Brain microvascular endothelial cell (primary cell): Measurements from ENCODE around the gene ATP8A2.
"Not testable (repeated sequence)": the region's sequence is repeated elsewhere in the genome, so short reads cannot be mapped to it uniquely, and the experiment has no call there.

Experiments
- DNase-seq: peaks from one replicate; pipeline ENCODE4 v3.0.0-alpha.2; 2020
- H3K27ac ChIP-seq: fragments of 250-450 bp; sonication (Bioruptor Pico); 2 replicates; pipeline ENCODE4 v1.5.1; 2020; ENCODE audit warnings: mild to moderate bottlenecking, moderate library complexity
- H3K27me3 ChIP-seq: fragments of 250-450 bp; sonication (Bioruptor Pico); replicated peaks from 2 replicates; pipeline ENCODE4 v1.5.1; 2020; ENCODE audit warnings: mild to moderate bottlenecking
- H3K36me3 ChIP-seq: fragments of 250-450 bp; sonication (Bioruptor Pico); replicated peaks from 2 replicates; pipeline ENCODE4 v1.5.1; 2020; ENCODE audit warnings: mild to moderate bottlenecking
- H3K4me3 ChIP-seq: 2 replicates; pipeline ENCODE4 v1.5.1; 2011; ENCODE audit warnings: low read depth, mild to moderate bottlenecking, control low read depth, low read length, moderate library complexity
- CTCF ChIP-seq: IDR thresholded peaks from 2 replicates; pipeline ENCODE4 v1.5.1; 2011; ENCODE audit warnings: low read depth, mild to moderate bottlenecking, moderate library complexity, low read length, control low read depth, inconsistent platforms; ENCODE audit errors: missing control alignments
- in situ Hi-C: cut with HindIII; loops from 2 replicates; pipeline ENCODE4 v1.10.0; 2017; ENCODE audit warnings: low sequenced_read_pairs, low pct_ligation_motif_present

ATP8A2 gene

GRCh38 chr13:25538276-25538675, 166.5 kb downstream of the ATP8A2 start:
- Histone ChIP-seq H3K27me3 (no peaks in the 10 kb centered on the region), H3K36me3 (no peaks in the 10 kb centered on the region), H3K4me3 (no peak overlapping the region), H3K27ac (no peak overlapping the region)
- no peak for TF ChIP-seq CTCF
- in situ Hi-C loops: no loop called here
- DNase-seq: no peak

- in situ Hi-C loops: no loop called here
- Histone ChIP-seq H3K27me3 (no peaks in the 10 kb centered on the region), H3K4me3 (no peak overlapping the region), H3K27ac (no peak overlapping the region), H3K36me3 (no peaks in the 10 kb centered on the region)
- DNase-seq: no peak
- TF ChIP-seq CTCF: no peak
These were observed 169.8 kb downstream of the ATP8A2 start for GRCh38 chr13:25541434-25542123.

GRCh38 chr13:25548991-25549390, 177.2 kb downstream of the ATP8A2 start:
- DNase-seq, H3K4me3 ChIP-seq, H3K36me3 ChIP-seq, in situ Hi-C loops, H3K27me3 ChIP-seq, H3K27ac ChIP-seq: not testable (repeated sequence)

- DNase-seq: no peak
- no peak overlapping the region for H3K27ac ChIP-seq
- H3K27me3 ChIP-seq: no peaks in the 10 kb centered on the region
- H3K36me3 ChIP-seq: no peaks in the 10 kb centered on the region
- no peak overlapping the region for H3K4me3 ChIP-seq
- in situ Hi-C loops: loop anchor here (25.0 kb wide), 1 partner anchor 500 kb away; the partner anchor contains the start of gene SHISA2
- TF ChIP-seq CTCF: no peak
These were observed 190.0 kb downstream of the ATP8A2 start for GRCh38 chr13:25561812-25562211.

- DNase-seq: no peak
- no peaks in the 10 kb centered on the region for H3K36me3 ChIP-seq
- no peak for TF ChIP-seq CTCF
- in situ Hi-C loops: loop anchor here (25.0 kb wide), 1 partner anchor 492 kb away; the partner anchor contains the start of gene SHISA2
- H3K4me3 ChIP-seq: no peak overlapping the region
- peaks cover 2% of the 10 kb centered on the region for H3K27me3 ChIP-seq
- H3K27ac ChIP-seq: no peak overlapping the region
These were observed 198.4 kb downstream of the ATP8A2 start for GRCh38 chr13:25570185-25570584.

GRCh38 chr13:25571237-25571636, 199.5 kb downstream of the ATP8A2 start:
- TF ChIP-seq CTCF: peak; percentile 38
- H3K27ac ChIP-seq: no peak overlapping the region
- H3K27me3 ChIP-seq: peaks cover 2% of the 10 kb centered on the region
- in situ Hi-C loops: loop anchor here (25.0 kb wide), 1 partner anchor 491 kb away; the partner anchor contains the start of gene SHISA2
- H3K4me3 ChIP-seq: no peak overlapping the region
- H3K36me3 ChIP-seq: no peaks in the 10 kb centered on the region
- DNase-seq: no peak

- not testable (repeated sequence) for H3K36me3 ChIP-seq, H3K27ac ChIP-seq, H3K4me3 ChIP-seq, DNase-seq, H3K27me3 ChIP-seq
- in situ Hi-C loops: loop anchor here (25.0 kb wide), 1 partner anchor 490 kb away; the partner anchor contains the start of gene SHISA2
These were observed 200.4 kb downstream of the ATP8A2 start for GRCh38 chr13:25572171-25572570.
